ENCODE results near the gene ST7L.

The ST7L gene

GRCh38 chr1:112546076-112546475 lies 72.9 kb downstream of the ST7L start:
- DNase-seq (ENCODE audit: low read depth, low spot score), result no peak
- peaks cover 16% of the 10 kb centered on the region for H3K36me3 ChIP-seq (ENCODE audit: insufficient read depth, insufficient read length, low read length)
- TF ChIP-seq ZNF274 (IDR thresholded peaks at IDR 0.05; ENCODE audit: low read depth, low read length), result no peak
- no peak for TF ChIP-seq YY1 (IDR thresholded peaks at IDR 0.05; ENCODE audit: insufficient read depth, insufficient read length)
- TF ChIP-seq SUZ12 (IDR thresholded peaks at IDR 0.05; ENCODE audit: extremely low read depth, insufficient read depth, insufficient read length), result no peak
- H3K9ac ChIP-seq (ENCODE audit: insufficient read length, low read depth), result no peak overlapping the region
- H3K9me3 ChIP-seq (ENCODE audit: insufficient read depth, low read length), result no peaks in the 10 kb centered on the region
- H3K4me1 ChIP-seq (ENCODE audit: insufficient read depth, insufficient read length), result no peaks in the 10 kb centered on the region
- H3K4me3 ChIP-seq (ENCODE audit: insufficient read length, low read depth), result no peak overlapping the region
- H3K27me3 ChIP-seq (ENCODE audit: insufficient read depth, insufficient read length), result no peaks in the 10 kb centered on the region

GRCh38 chr1:112544751-112545150 lies 74.2 kb downstream of the ST7L start:
- Histone ChIP-seq H3K4me3 (ENCODE audit: insufficient read length, low read depth) (no peak overlapping the region), H3K27me3 (ENCODE audit: insufficient read depth, insufficient read length) (no peaks in the 10 kb centered on the region), H3K9me3 (ENCODE audit: insufficient read depth, low read length) (no peaks in the 10 kb centered on the region), H3K36me3 (ENCODE audit: insufficient read depth, insufficient read length, low read length) (peaks cover 21% of the 10 kb centered on the region), H3K4me1 (ENCODE audit: insufficient read depth, insufficient read length) (no peaks in the 10 kb centered on the region), H3K9ac (ENCODE audit: insufficient read length, low read depth) (no peak overlapping the region)
- no peak for DNase-seq (ENCODE audit: low read depth, low spot score)
- TF ChIP-seq YY1 (IDR thresholded peaks at IDR 0.05; ENCODE audit: insufficient read depth, insufficient read length), result no peak
- no peak for TF ChIP-seq SUZ12 (IDR thresholded peaks at IDR 0.05; ENCODE audit: extremely low read depth, insufficient read depth, insufficient read length)
- no peak for TF ChIP-seq ZNF274 (IDR thresholded peaks at IDR 0.05; ENCODE audit: low read depth, low read length)

- H3K36me3 ChIP-seq (ENCODE audit: insufficient read depth, insufficient read length, low read length), result peaks cover 23% of the 10 kb centered on the region
- no peaks in the 10 kb centered on the region for H3K27me3 ChIP-seq (ENCODE audit: insufficient read depth, insufficient read length)
- no peaks in the 10 kb centered on the region for H3K4me1 ChIP-seq (ENCODE audit: insufficient read depth, insufficient read length)
- DNase-seq (ENCODE audit: low read depth, low spot score), result no peak
- no peaks in the 10 kb centered on the region for H3K9me3 ChIP-seq (ENCODE audit: insufficient read depth, low read length)
- H3K4me3 ChIP-seq (ENCODE audit: insufficient read length, low read depth), result no peak overlapping the region
- TF ChIP-seq ZNF274 (IDR thresholded peaks at IDR 0.05; ENCODE audit: low read depth, low read length) (no peak), YY1 (IDR thresholded peaks at IDR 0.05; ENCODE audit: insufficient read depth, insufficient read length) (no peak), SUZ12 (IDR thresholded peaks at IDR 0.05; ENCODE audit: extremely low read depth, insufficient read depth, insufficient read length) (no peak)
- no peak overlapping the region for H3K9ac ChIP-seq (ENCODE audit: insufficient read length, low read depth)
Measured at GRCh38 chr1:112544011-112544688, 74.8 kb downstream of the ST7L start.

- TF ChIP-seq SUZ12 (IDR thresholded peaks at IDR 0.05; ENCODE audit: extremely low read depth, insufficient read depth, insufficient read length) (no peak), ZNF274 (IDR thresholded peaks at IDR 0.05; ENCODE audit: low read depth, low read length) (no peak), YY1 (IDR thresholded peaks at IDR 0.05; ENCODE audit: insufficient read depth, insufficient read length) (no peak)
- Histone ChIP-seq H3K9ac (ENCODE audit: insufficient read length, low read depth) (no peak overlapping the region), H3K4me3 (ENCODE audit: insufficient read length, low read depth) (no peak overlapping the region), H3K9me3 (ENCODE audit: insufficient read depth, low read length) (no peaks in the 10 kb centered on the region), H3K36me3 (ENCODE audit: insufficient read depth, insufficient read length, low read length) (peaks cover 22% of the 10 kb centered on the region), H3K4me1 (ENCODE audit: insufficient read depth, insufficient read length) (no peaks in the 10 kb centered on the region), H3K27me3 (ENCODE audit: insufficient read depth, insufficient read length) (no peaks in the 10 kb centered on the region)
- no peak for DNase-seq (ENCODE audit: low read depth, low spot score)
Measured at GRCh38 chr1:112542206-112542973, 76.6 kb downstream of the ST7L start.

GRCh38 chr1:112541299-112541698 lies 77.6 kb downstream of the ST7L start:
- no peak for DNase-seq (ENCODE audit: low read depth, low spot score)
- TF ChIP-seq SUZ12 (IDR thresholded peaks at IDR 0.05; ENCODE audit: extremely low read depth, insufficient read depth, insufficient read length) (no peak), YY1 (IDR thresholded peaks at IDR 0.05; ENCODE audit: insufficient read depth, insufficient read length) (no peak), ZNF274 (IDR thresholded peaks at IDR 0.05; ENCODE audit: low read depth, low read length) (no peak)
- Histone ChIP-seq H3K36me3 (ENCODE audit: insufficient read depth, insufficient read length, low read length) (peaks cover 25% of the 10 kb centered on the region), H3K4me1 (ENCODE audit: insufficient read depth, insufficient read length) (no peaks in the 10 kb centered on the region), H3K4me3 (ENCODE audit: insufficient read length, low read depth) (no peak overlapping the region), H3K9ac (ENCODE audit: insufficient read length, low read depth) (no peak overlapping the region), H3K27me3 (ENCODE audit: insufficient read depth, insufficient read length) (no peaks in the 10 kb centered on the region), H3K9me3 (ENCODE audit: insufficient read depth, low read length) (no peaks in the 10 kb centered on the region)

- Histone ChIP-seq H3K27me3 (ENCODE audit: insufficient read depth, insufficient read length) (no peaks in the 10 kb centered on the region), H3K36me3 (ENCODE audit: insufficient read depth, insufficient read length, low read length) (peaks cover 22% of the 10 kb centered on the region), H3K4me1 (ENCODE audit: insufficient read depth, insufficient read length) (no peaks in the 10 kb centered on the region), H3K4me3 (ENCODE audit: insufficient read length, low read depth) (no peak overlapping the region), H3K9me3 (ENCODE audit: insufficient read depth, low read length) (no peaks in the 10 kb centered on the region), H3K9ac (ENCODE audit: insufficient read length, low read depth) (no peak overlapping the region)
- DNase-seq (ENCODE audit: low read depth, low spot score), result no peak
- no peak for TF ChIP-seq ZNF274 (IDR thresholded peaks at IDR 0.05; ENCODE audit: low read depth, low read length)
- TF ChIP-seq SUZ12 (IDR thresholded peaks at IDR 0.05; ENCODE audit: extremely low read depth, insufficient read depth, insufficient read length), result no peak
- TF ChIP-seq YY1 (IDR thresholded peaks at IDR 0.05; ENCODE audit: insufficient read depth, insufficient read length), result no peak
Measured at GRCh38 chr1:112540226-112540794, 78.6 kb downstream of the ST7L start.

GRCh38 chr1:112538883-112539282 lies 80.1 kb downstream of the ST7L start:
- no peak for DNase-seq (ENCODE audit: low read depth, low spot score)
- Histone ChIP-seq H3K9me3 (ENCODE audit: insufficient read depth, low read length) (no peaks in the 10 kb centered on the region), H3K9ac (ENCODE audit: insufficient read length, low read depth) (no peak overlapping the region), H3K36me3 (ENCODE audit: insufficient read depth, insufficient read length, low read length) (peaks cover 22% of the 10 kb centered on the region), H3K4me3 (ENCODE audit: insufficient read length, low read depth) (no peak overlapping the region), H3K4me1 (ENCODE audit: insufficient read depth, insufficient read length) (no peaks in the 10 kb centered on the region), H3K27me3 (ENCODE audit: insufficient read depth, insufficient read length) (no peaks in the 10 kb centered on the region)
- TF ChIP-seq YY1 (IDR thresholded peaks at IDR 0.05; ENCODE audit: insufficient read depth, insufficient read length) (no peak), SUZ12 (IDR thresholded peaks at IDR 0.05; ENCODE audit: extremely low read depth, insufficient read depth, insufficient read length) (no peak), ZNF274 (IDR thresholded peaks at IDR 0.05; ENCODE audit: low read depth, low read length) (no peak)

Measured in NT2/D1 (cell line).